ENCODE data around the gene TSPYL6. TPM values are rescaled to one million over a fixed set of nuclear protein-coding genes. Genes with fewer than 3 reads are reported as not detected.

Gene TSPYL6
- total and polyA plus RNA-seq, 2 donors (not counting 3 experiments of a cell fraction or from before 2014, with no cell fraction given) = 0.03 TPM; not detected in 1

DNA sequence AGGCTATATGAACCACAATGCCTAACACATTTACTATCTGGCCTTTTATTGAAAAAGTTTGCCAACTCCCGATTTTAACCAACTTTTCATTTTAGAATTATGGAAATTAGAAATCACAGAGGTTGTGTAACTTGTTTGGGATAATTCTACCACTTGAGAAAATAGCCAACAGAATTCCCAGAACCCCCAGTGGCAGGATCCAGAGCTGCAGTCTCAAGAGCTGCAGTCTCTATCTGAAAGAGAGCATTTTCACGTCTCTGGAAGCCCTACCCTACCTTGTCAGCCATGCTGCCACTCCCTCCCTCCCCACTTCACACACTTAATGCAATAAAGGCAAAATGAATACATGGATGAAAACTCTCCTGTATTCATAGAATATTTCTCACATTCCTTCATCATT, 23.4 kb upstream of the TSPYL6 start:
- TF ChIP-seq CTCF (IDR thresholded peaks at IDR 0.05; ENCODE audit: extremely low read depth in 1 of 2, insufficient read depth in 1 of 2, low read depth in 1 of 2, low read length in 2 of 2) (peak in 1 of 2 donors; percentile 35), JUN (IDR thresholded peaks at IDR 0.05; ENCODE audit: borderline replicate concordance, insufficient read depth, insufficient read length, low read depth) (no peak)
- H3K36me3 ChIP-seq (ENCODE audit: control insufficient read depth in 2 of 2, extremely low read depth in 1 of 2, insufficient read depth in 2 of 2, low read length in 2 of 2) = no peaks in the 10 kb centered on the region
- H3K9ac ChIP-seq (replicated peaks; ENCODE audit: extremely low read depth, insufficient read depth, low read length) = no peak overlapping the region
- H4K20me1 ChIP-seq (replicated peaks; ENCODE audit: control insufficient read depth, extremely low read depth, insufficient read depth, low read length) = no peaks in the 10 kb centered on the region
- FAIRE-seq (no peak), DNase-seq (ENCODE audit: low read depth, low spot score) (no peak)
- dilution Hi-C loops (cut with MboI; ENCODE audit: extremely low pct_ligation_motif_present, low sequenced_read_pairs) = no loop called here
- CTCF ChIA-PET = interaction anchor here (0.8 to 1.6 kb wide), 6 partner anchors 9 to 57 kb away, joined by 3 to 7 read pairs (median 4); no protein-coding TSS in a partner anchor
- no peaks in the 10 kb centered on the region for H3K79me2 ChIP-seq (ENCODE audit: control insufficient read depth, insufficient read depth, low read length)
- no peak overlapping the region for H3K4me3 ChIP-seq (replicated peaks in 1 of 3; ENCODE audit: insufficient read depth in 1 of 3, low read depth in 1 of 3, low read length in 3 of 3)
- no peak overlapping the region for H2AFZ ChIP-seq (ENCODE audit: low read depth, low read length)
- POLR2A ChIA-PET = no interaction called here
- peaks cover 0 to 4% of the 10 kb centered on the region in 2 experiments for H3K27me3 ChIP-seq (ENCODE audit: control insufficient read depth in 2 of 2, insufficient read depth in 2 of 2, low read length in 2 of 2)
- no peak overlapping the region for H3K27ac ChIP-seq (ENCODE audit: insufficient read depth, low read depth, low read length)
- H3K9me3 ChIP-seq (replicated peaks; ENCODE audit: control insufficient read depth, insufficient read depth, low read length) = no peaks in the 10 kb centered on the region
- H3K4me2 ChIP-seq (ENCODE audit: insufficient read depth, low read length) = no peak overlapping the region
- intact Hi-C loops (cut with micrococcal nuclease) = no loop called here
- H3K4me1 ChIP-seq (ENCODE audit: control insufficient read depth, extremely low read depth, insufficient read depth, low read length) = no peaks in the 10 kb centered on the region
- BruUV-seq (replicated peaks) = no TSS peak
- no peaks in the 10 kb centered on the region for H3K9me1 ChIP-seq (replicated peaks; ENCODE audit: control insufficient read depth, extremely low read depth, insufficient read depth, low read length)

DNA sequence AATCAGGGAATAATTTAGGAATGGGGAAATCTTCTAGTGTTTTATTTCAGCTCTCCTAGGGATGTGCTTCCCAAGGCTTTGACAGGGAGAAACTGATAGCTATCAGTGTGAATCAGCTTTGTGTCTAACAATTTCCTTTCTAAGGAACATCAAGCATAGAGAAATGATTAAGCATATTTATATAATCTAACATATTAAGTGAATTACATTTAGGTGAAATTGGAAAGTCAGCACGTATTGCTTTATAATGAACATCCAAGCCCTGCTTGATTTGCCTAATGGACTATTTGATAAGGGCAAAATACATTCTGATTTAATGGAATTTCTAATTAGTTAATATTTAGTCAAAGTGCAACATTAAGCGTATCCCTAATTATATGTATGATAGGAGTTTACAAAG, 19.5 kb upstream of the TSPYL6 start:
- dilution Hi-C loops (cut with MboI; ENCODE audit: extremely low pct_ligation_motif_present, low sequenced_read_pairs) (no loop called here), intact Hi-C loops (cut with micrococcal nuclease) (no loop called here)
- H3K9me3 ChIP-seq (replicated peaks; ENCODE audit: control insufficient read depth, insufficient read depth, low read length) = no peaks in the 10 kb centered on the region
- peak; percentile 34 for TF ChIP-seq GATA2 (IDR thresholded peaks at IDR 0.05; ENCODE audit: insufficient read depth, insufficient read length, low read depth, low read length)
- TF ChIP-seq, protein P1, sequence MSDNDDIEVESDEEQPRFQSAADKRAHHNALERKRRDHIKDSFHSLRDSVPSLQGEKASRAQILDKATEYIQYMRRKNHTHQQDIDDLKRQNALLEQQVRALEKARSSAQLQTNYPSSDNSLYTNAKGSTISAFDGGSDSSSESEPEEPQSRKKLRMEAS (IDR thresholded peaks at IDR 0.05; ENCODE audit: insufficient read depth, insufficient read length) = no peak
- H3K79me2 ChIP-seq (ENCODE audit: control insufficient read depth, insufficient read depth, low read length) = no peaks in the 10 kb centered on the region
- no peaks in the 10 kb centered on the region for H3K4me1 ChIP-seq (ENCODE audit: control insufficient read depth, extremely low read depth, insufficient read depth, low read length)
- BruUV-seq (replicated peaks) = no TSS peak
- POLR2A ChIA-PET = no interaction called here
- CTCF ChIA-PET = interaction anchor here (0.8 to 1.9 kb wide), 5 partner anchors 8 to 55 kb away, joined by 3 to 4 read pairs (median 3); a partner anchor contains a TSS
- no peak overlapping the region for H3K4me3 ChIP-seq (replicated peaks in 1 of 3; ENCODE audit: insufficient read depth in 1 of 3, low read depth in 1 of 3, low read length in 3 of 3)
- FAIRE-seq (no peak), DNase-seq (ENCODE audit: low read depth, low spot score) (no peak)
- no peaks in the 10 kb centered on the region for H4K20me1 ChIP-seq (replicated peaks; ENCODE audit: control insufficient read depth, extremely low read depth, insufficient read depth, low read length)
- H3K9me1 ChIP-seq (replicated peaks; ENCODE audit: control insufficient read depth, extremely low read depth, insufficient read depth, low read length) = no peaks in the 10 kb centered on the region
- peaks cover 0 to 2% of the 10 kb centered on the region in 2 experiments for H3K27me3 ChIP-seq (ENCODE audit: control insufficient read depth in 2 of 2, insufficient read depth in 2 of 2, low read length in 2 of 2)
- H3K36me3 ChIP-seq (ENCODE audit: control insufficient read depth in 2 of 2, extremely low read depth in 1 of 2, insufficient read depth in 2 of 2, low read length in 2 of 2) = no peaks in the 10 kb centered on the region
- no peak overlapping the region for H3K27ac ChIP-seq (ENCODE audit: insufficient read depth, low read depth, low read length)
- H3K4me2 ChIP-seq (ENCODE audit: insufficient read depth, low read length) = no peak overlapping the region
- H3K9ac ChIP-seq (replicated peaks; ENCODE audit: extremely low read depth, insufficient read depth, low read length) = no peak overlapping the region
- no peak overlapping the region for H2AFZ ChIP-seq (ENCODE audit: low read depth, low read length)
